Stimulated activated CD8-positive, alpha-beta memory T cell treated with anti-CD3 and anti-CD28 coated beads, Interleukin-15, amount 100 ng/mL, for 4 hours (primary cell): ENCODE measurements around the gene PITPNC1.
"Not testable (repeated sequence)": the region's sequence is repeated elsewhere in the genome, so short reads cannot be mapped to it uniquely, and the experiment has no call there.

Experiments used
- DNase-seq, 2 donors: peaks; one replicate each; pipeline ENCODE4 v3.0.0-alpha.2; 2020; ENCODE audit warnings: low read depth in 2 of 2

The PITPNC1 gene

DNA sequence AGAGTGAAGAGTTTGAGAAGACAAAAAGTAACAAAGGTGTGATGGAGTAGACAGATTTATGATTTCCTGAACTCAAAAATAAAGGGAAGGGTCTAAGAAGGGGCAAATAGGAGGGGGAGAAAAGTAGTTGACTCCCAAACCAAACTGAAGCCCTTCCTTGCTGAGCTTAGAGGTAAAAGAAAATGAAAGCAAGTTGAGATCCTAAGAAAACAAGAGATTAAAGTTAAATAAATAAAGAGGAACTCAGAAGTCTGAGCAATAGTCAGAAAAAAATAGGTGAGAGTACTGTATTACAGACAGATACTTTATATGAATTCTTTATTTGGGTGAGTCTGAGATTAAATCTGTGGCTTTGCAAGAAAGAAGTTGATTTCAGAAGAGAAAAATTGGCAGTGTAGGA is 7.4 kb upstream of the PITPNC1 start:
- no peak for DNase-seq

DNA sequence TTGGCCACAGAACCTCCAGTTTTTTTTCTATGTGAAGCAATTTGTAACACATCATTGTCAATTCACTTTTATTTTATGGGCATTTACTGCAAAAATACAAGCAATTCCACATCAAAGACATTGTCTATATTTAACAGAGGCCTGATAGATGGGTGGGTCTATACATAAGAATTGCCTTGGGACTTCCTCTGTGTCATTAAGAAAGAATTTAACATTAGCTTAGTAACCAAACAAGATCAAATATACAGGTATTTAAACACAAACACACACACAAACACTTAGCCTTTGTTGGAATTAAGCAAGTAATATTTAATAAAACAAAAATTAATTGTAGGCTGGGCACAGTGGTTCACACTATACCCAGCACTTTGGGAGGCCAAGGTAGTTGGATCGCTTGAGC is 4.3 kb upstream of the PITPNC1 start:
- no peak for DNase-seq

GRCh38 chr17:67374329-67375053 is 2.6 kb upstream of the PITPNC1 start:
- peak; percentile 64 to 83 for DNase-seq

DNA sequence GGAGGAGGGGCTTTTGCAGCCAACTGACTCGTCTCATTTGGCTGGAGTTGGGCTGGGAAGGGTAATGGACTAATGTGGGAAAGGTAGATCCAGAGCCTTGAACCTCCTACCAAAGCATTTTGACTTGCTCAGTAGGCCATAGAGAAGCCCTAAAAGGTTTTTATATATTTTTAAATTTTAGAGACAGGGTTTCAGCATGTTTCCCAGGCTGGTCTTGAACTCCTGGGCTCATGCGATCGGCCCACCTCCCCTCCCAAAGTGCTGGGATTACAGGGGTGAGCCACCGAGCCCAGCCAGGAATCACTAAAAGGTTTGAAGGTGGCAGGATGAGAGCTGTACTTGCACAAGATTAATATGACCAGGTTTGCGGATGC is 2.0 kb upstream of the PITPNC1 start:
- no peak for DNase-seq

- DNase-seq: no peak
Measured at GRCh38 chr17:67375716-67376115, 1.4 kb upstream of the PITPNC1 start.

DNA sequence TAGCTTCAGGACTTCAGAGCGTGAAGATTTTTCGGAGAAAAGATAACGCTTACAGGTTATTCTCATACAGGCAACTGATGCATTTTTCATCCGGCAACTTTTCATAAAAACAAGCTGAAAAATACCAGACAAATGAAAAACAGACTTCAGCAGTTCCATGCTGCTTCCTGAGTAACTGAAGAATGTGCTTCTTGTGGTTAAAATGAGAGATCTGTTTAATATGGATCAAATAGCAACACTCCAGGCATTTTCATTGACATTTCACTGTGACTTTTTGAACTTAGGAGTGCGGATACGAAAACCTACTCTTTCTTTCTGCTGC is 705 bp upstream of the PITPNC1 start:
- DNase-seq: no peak

DNA sequence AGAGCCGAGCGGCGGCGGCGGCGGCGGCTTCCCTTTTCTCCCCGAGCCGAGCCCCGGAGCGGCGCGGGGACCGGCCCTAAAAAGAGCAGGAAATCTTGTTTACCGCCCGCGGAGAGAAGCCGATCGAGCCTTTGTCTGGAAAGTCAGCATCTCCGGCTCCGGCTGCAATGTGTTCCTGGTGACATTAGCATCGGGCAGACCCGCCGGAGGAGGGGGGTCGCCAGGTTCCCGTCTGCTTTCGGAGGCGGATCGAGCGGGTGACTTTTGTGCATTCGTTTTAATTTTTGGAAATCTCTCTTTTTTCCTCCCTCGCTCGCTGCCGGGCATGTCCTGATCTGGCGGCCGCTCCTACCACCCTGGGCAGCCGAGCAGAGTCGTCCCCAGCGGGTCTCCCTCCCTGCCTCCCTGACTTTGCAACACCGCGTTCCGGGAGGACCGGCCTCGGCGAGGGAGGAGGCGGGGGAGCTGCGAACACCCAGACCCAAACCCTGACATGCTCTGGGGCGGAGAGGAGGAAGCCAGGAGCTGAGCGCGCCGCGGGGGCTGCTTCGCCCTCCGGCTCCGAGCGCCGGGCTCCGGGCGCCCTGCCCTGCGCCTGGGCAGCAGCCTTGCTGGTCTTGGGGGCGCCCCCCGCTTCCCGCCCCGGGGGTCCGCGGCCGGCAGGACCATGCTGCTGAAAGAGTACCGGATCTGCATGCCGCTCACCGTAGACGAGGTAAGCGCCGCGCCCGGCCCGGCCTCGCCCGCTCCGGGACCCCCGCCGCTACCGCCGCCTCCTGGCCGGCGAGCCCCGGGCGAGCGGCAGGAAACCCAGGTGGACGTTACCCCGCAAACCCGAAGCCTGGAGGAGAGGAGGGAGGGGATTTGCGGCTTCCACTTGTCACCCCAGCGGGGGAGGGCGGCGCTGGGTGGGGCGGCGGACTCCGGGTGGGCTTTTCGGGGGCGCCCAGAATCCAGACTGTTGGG is 690 bp downstream of the PITPNC1 start:
- peak in 1 of 2 donors; percentile 24 for DNase-seq

GRCh38 chr17:67378454-67379250 is 1.6 kb downstream of the PITPNC1 start:
- DNase-seq: peak; percentile 44 to 57

- DNase-seq: no peak
Measured at GRCh38 chr17:67379251-67379630, 2.2 kb downstream of the PITPNC1 start.

- no peak for DNase-seq
Measured at GRCh38 chr17:67381929-67382257, 4.8 kb downstream of the PITPNC1 start.

DNA sequence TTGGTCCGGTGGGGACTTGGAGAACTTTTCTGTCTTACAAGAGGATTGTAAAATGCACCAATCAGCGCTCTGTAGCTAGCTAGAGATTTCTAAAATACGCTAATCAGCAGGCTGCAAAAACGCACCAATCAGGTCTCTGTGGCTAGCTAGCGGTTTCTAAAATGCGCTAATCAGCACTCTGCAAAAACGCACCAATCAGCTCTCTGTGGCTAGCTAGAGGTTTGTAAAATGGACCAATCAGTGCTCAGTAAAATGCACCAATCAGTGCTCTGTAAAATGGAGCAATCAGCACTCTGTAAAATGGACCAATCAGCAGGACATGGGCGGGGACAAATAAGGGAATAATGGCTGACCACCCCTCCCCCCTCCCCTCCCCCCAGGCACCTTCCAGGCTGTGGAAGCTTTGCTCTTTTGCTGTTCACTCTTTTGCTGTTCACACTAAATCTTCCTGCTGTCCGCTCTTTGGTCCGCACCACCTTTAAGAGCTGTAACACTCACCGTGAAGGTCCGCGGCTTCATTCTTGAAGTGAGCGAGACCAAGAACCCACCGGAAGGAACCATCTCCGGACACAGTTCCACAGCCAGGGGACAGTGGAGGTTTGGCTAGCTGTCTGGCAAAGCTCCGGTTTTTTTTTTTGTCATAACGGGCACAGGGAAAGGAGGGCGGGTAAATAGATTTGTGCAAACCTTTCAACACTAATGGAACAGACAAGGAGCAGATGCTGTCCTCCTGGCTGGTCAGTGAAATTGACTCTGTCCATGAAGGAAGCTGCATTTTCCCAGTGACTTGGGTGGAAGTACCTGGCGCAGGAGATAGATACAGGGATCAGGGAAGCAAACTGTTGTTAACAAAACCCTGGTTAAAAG is 8.3 kb downstream of the PITPNC1 start:
- no peak for DNase-seq

DNA sequence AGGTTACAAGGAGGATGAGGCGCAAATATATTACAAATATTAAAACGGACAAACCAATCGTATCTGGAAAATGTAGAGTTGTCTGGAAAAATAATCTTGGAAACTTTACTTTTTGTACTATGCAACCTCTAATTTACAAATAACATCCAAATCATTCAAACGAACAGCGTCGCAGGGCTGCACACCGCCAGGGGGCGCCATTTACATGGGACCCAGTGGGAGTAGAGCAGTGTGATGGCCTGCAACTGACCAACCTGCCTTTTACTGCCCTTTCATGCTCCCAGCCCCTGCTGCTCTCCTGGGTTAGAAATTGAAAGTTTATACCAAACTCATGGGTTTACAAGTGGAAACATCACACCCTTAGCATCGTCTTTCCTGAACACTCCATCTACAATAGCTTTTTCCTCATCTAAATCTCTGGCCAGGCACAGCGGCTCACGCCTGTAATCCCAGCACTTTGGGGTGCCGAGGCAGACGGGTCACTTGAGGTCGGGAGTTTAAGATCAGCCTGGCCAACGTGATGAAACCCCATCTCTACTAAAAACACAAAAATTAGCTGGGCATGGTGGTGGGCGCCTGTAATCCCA is 10.0 kb downstream of the PITPNC1 start:
- no peak for DNase-seq

DNA sequence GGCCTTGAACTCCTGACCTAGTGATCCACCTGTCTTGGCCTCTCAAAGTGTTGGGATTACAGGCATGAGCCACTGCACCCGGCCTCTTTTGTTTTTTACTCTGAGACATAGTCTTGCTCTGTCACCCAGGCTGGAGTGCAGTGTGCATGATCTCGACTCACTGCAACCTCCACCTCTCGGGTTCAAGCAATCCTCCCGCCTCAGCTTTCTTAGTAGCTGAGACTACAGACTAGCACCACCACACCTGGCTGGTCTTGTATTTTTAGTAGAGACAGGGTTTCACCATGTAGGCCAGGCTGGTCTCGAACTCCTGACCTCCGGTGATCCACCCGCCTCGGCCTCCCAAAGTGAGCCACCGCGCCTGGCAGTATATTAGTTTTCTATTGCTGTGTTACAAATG is 11.5 kb downstream of the PITPNC1 start:
- not testable (repeated sequence) for DNase-seq

DNA sequence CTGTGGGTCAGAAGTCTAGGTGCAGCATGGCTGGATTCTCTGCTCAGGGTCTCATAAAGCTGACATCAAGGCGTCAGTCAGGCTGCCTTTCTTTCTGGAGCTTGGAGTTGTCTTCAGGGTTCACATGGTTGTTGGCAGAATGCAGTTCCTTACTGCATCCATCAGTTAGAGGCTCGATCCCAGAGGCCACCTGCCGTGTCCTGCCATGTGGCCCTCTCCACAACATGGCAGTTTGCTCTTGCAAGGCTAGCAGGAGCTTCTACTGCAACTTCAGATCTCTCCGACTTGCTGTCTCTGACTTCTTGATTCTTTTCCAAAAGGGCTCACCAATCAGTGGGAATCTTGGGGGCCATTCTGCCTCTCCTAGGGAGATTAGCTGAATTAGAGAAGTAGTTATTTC is 11.9 kb downstream of the PITPNC1 start:
- DNase-seq: no peak

DNA sequence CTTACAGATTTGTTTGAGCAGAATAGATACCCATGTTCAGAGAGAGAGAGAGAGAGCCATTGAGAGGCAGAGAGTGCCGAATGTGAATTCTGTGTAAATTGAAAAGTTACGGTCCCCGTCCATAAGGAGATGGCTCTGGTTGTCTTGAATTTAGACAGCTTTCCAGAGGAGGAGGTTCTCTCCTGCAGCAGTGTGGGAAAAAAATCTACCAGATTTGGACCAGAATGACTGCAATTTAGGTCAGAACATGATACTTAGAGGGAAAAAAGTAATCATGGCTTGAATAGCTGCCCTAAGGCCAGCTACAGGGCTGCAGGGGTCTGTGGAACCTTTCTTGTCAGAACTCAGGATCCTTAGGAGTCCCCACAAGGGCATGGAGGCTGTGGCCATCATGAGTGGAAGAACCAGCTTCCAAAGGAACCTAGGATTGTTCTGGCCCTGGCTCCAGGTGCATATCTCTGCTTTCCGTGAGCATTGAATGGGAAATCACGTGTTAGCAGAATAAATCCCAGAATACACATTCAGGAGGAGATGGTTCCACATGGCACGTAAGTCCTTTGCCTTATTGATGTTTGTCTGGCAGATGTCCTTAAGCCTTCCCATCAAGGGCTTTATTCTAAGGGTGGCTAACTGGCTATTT is 13.0 kb downstream of the PITPNC1 start:
- DNase-seq: no peak

DNA sequence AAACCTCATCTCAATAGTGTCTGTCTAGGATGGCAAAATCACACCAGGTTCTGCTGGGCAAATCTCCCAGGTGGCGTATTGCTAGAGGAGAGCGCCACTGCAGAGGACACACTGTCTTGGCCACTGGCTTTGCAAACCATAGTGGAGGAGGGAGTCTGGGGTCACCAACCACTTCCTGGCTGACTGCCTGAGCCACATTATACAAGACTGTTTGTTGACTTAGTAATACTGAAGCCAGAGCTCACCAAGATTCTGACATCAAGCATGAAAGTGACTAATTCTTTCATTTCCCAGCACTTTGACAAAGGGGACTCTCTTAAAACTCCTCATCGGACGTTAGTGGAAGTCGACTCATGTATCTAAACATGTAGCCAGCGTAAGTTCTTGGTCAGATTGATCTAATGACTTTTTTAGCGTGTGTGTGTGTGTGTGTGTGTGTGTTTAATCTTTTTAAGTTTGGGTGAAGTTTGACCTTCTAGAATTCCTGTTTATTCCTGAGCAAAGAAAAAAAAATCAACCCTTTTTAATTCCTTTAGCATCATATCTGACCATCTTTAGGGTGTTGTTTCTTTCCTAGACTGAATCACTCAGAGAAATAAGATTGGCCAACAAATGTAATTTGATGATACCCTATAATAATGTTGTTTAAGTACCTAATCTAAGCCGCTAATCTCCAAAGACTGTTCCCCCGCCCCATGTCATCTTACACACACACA is 13.7 kb downstream of the PITPNC1 start:
- DNase-seq: peak; percentile 13 to 35

DNA sequence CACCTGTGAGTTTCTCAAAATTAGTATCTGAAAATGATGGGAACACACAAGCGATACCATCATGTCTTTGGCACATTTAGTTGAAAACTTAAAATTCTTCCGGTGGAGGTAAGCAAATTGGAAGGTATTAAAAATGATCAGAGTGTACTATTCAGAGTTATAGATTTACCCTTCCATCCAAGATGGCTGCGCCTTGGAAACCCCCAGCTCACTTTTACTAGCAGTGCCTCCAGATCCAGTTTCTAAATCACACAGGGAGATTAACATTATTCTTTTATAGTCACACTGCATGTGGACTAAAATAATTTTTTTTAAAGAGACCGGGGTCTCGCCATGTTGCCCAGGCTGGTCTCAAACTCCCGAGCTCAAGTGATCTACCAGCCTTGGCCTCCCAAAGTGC is 15.0 kb downstream of the PITPNC1 start:
- DNase-seq: no peak

- DNase-seq: no peak
Measured at GRCh38 chr17:67393809-67394397, 16.8 kb downstream of the PITPNC1 start.

DNA sequence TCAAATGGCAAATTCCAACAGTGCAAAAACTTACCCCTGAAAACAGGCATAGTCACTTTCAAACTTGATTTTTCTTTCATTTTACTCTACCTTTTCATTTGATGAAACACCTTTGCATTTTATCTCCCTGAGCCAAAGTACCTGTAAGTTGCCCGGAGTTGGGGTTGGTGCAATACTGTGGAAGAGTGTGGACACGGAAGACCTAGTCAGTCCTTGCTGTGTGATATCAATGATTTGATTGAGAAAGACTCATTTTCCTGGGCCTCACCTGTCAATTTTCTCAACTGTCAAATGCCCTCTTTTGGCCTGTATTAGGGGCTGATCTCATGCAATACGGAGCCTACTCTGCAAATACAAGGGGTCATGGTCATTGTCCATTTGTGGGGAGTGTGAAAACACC is 22.6 kb downstream of the PITPNC1 start:
- no peak for DNase-seq

DNA sequence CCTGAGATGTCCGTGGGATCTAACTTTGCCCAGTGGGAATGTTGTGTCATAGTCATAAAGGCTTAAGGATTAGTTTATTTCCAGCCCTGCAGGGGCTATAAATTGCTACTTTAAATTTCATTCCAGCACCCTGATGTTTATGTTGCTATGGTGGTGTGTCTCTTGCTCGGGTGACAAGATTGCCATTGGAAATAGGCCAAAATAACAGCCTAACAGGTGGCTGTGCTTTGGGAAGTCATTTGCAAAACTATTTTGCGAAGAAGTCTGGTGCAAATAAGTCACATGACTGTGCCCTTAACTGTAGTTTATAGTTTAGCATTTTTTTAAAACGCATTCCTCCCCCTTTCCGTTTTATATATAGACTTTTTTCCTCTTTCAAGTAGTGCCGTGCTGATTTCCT is 23.1 kb downstream of the PITPNC1 start:
- DNase-seq: no peak
